AG04449 (cell line): Measurements from ENCODE around the gene AIF1.

ENCODE experiments used
- CTCF ChIA-PET: fragments of 350-600 bp; formaldehyde crosslinking; extraction: SDS; loops from one replicate; lab custom pipeline; 2021; ENCODE audit warnings: antibody characterized with exemption; lab: Yijun Ruan, JAX
- POLR2A ChIA-PET: fragments of 400-600, 350-600 bp; formaldehyde crosslinking; extraction: SDS; loops from one replicate; lab custom pipeline; 2020; ENCODE audit warnings: antibody characterized with exemption, inconsistent platforms; lab: Yijun Ruan, JAX
- DNase-seq: peaks from one replicate; pipeline ENCODE4 v3.0.0-alpha.2; 2010; ENCODE audit warnings: low read depth, low spot score
- H3K4me3 ChIP-seq: 2 replicates; pipeline ENCODE4 v1.5.1; 2011; ENCODE audit warnings: low read depth, mild to moderate bottlenecking, control low read depth, low read length
- CTCF ChIP-seq: IDR thresholded peaks from one replicate; pipeline ENCODE4 v1.5.1; 2011; ENCODE audit warnings: mild to moderate bottlenecking, moderate library complexity, low read length, control low read depth, inconsistent platforms; ENCODE audit not compliant: insufficient read depth; ENCODE audit errors: missing control alignments

Gene AIF1

GRCh38 chr6:31576897-31577578, 38.0 kb upstream of the AIF1 start:
- no peak overlapping the region for H3K4me3 ChIP-seq
- ChIA-PET CTCF (interaction anchor here (2.4 to 31.3 kb wide), 4 partner anchors 9 to 24 kb away, joined by 10 to 1569 read pairs (median 250); partner anchors contain the start of genes ATP6V1G2, DDX39B, LST1 and LTA), POLR2A (interaction anchor here (1.8 kb wide), 1 partner anchor 36 kb away, joined by 5 read pairs; the partner anchor contains the start of gene DDX39B)
- DNase-seq = no peak
- no peak for TF ChIP-seq CTCF

GRCh38 chr6:31577579-31577966, 37.5 kb upstream of the AIF1 start:
- POLR2A ChIA-PET = interaction anchor here (1.8 kb wide), 1 partner anchor 36 kb away, joined by 5 read pairs; the partner anchor contains the start of gene DDX39B
- CTCF ChIA-PET = interaction anchor here (2.4 to 31.3 kb wide), 4 partner anchors 9 to 25 kb away, joined by 10 to 1569 read pairs (median 250); partner anchors contain the start of genes ATP6V1G2, DDX39B, LST1 and LTA
- H3K4me3 ChIP-seq = no peak overlapping the region
- no peak for DNase-seq
- TF ChIP-seq CTCF = no peak

GRCh38 chr6:31578184-31579118, 36.6 kb upstream of the AIF1 start:
- no peak overlapping the region for H3K4me3 ChIP-seq
- CTCF ChIA-PET = interaction anchor here (0.8 to 31.3 kb wide), 5 partner anchors 8 to 48 kb away, joined by 3 to 1569 read pairs (median 40); partner anchors contain the start of genes ATP6V1G2, DDX39B, LST1 and LTA

GRCh38 chr6:31579119-31579505, 35.9 kb upstream of the AIF1 start:
- POLR2A ChIA-PET = no interaction called here
- CTCF ChIA-PET = interaction anchor here (5.8 to 31.3 kb wide), 3 partner anchors 10 to 26 kb away, joined by 40 to 1569 read pairs (median 459); partner anchors contain the start of genes ATP6V1G2, DDX39B, LTA and NCR3
- no peak for TF ChIP-seq CTCF
- DNase-seq = no peak
- H3K4me3 ChIP-seq = no peak overlapping the region

More at GRCh38 chr6:31578184-31579118, 36.6 kb upstream of the AIF1 start:
- no peak for TF ChIP-seq CTCF
- POLR2A ChIA-PET = interaction anchor here (1.8 kb wide), 1 partner anchor 37 kb away, joined by 5 read pairs; the partner anchor contains the start of gene DDX39B
- no peak for DNase-seq

- CTCF ChIA-PET = interaction anchor here (1.1 to 31.3 kb wide), 11 partner anchors 9 to 151 kb away, joined by 3 to 1569 read pairs (median 4); partner anchors contain the start of genes ATP6V1G2, DDX39B, LTA and LY6G5C
- POLR2A ChIA-PET = interaction anchor here (1.0 kb wide), 1 partner anchor 11 kb away, joined by 4 read pairs; no protein-coding TSS in a partner anchor
- TF ChIP-seq CTCF = no peak
- no peak overlapping the region for H3K4me3 ChIP-seq
- no peak for DNase-seq
Observed at GRCh38 chr6:31579546-31580437, 35.2 kb upstream of the AIF1 start.
